Measurements from ENCODE around the gene DHCR7.

The DHCR7 gene

GRCh38 chr11:71408826-71409225 is 39.4 kb downstream of the DHCR7 start:
- DNase-seq (ENCODE audit: low spot score): no peak

GRCh38 chr11:71407356-71407755 is 40.8 kb downstream of the DHCR7 start:
- DNase-seq (ENCODE audit: low spot score): no peak

GRCh38 chr11:71406681-71407080 is 41.5 kb downstream of the DHCR7 start:
- no peak for DNase-seq (ENCODE audit: low spot score)

GRCh38 chr11:71404209-71404608 is 44.0 kb downstream of the DHCR7 start:
- DNase-seq (ENCODE audit: low spot score): no peak

- no peak for DNase-seq (ENCODE audit: low spot score)
These were observed 45.3 kb downstream of the DHCR7 start for GRCh38 chr11:71402878-71403277.

GRCh38 chr11:71400216-71400615 is 48.0 kb downstream of the DHCR7 start:
- no peak for DNase-seq (ENCODE audit: low spot score)

- no peak for DNase-seq (ENCODE audit: low spot score)
These were observed 48.9 kb downstream of the DHCR7 start for GRCh38 chr11:71399341-71399740.

GRCh38 chr11:71397961-71398360 is 50.2 kb downstream of the DHCR7 start:
- DNase-seq (ENCODE audit: low spot score): no peak

- no peak for DNase-seq (ENCODE audit: low spot score)
These were observed 50.8 kb downstream of the DHCR7 start for GRCh38 chr11:71397331-71397860.

- DNase-seq (ENCODE audit: low spot score): no peak
These were observed 51.6 kb downstream of the DHCR7 start for GRCh38 chr11:71396548-71397123.

GRCh38 chr11:71395774-71396173 is 52.4 kb downstream of the DHCR7 start:
- no peak for DNase-seq (ENCODE audit: low spot score)

GRCh38 chr11:71395263-71395560 is 53.0 kb downstream of the DHCR7 start:
- no peak for DNase-seq (ENCODE audit: low spot score)

GRCh38 chr11:71393283-71393682 is 54.9 kb downstream of the DHCR7 start:
- DNase-seq (ENCODE audit: low spot score): no peak

- DNase-seq (ENCODE audit: low spot score): no peak
These were observed 56.4 kb downstream of the DHCR7 start for GRCh38 chr11:71391796-71392195.

GRCh38 chr11:71391352-71391751 is 56.8 kb downstream of the DHCR7 start:
- no peak for DNase-seq (ENCODE audit: low spot score)

GRCh38 chr11:71388637-71389235 is 59.5 kb downstream of the DHCR7 start:
- peak; percentile 36 for DNase-seq (ENCODE audit: low spot score)

GRCh38 chr11:71387784-71388636 is 60.2 kb downstream of the DHCR7 start:
- DNase-seq (ENCODE audit: low spot score): no peak

GRCh38 chr11:71387200-71387599 is 61.0 kb downstream of the DHCR7 start:
- DNase-seq (ENCODE audit: low spot score): no peak

GRCh38 chr11:71386202-71386601 is 62.0 kb downstream of the DHCR7 start:
- no peak for DNase-seq (ENCODE audit: low spot score)

GRCh38 chr11:71385091-71385490 is 63.1 kb downstream of the DHCR7 start:
- no peak for DNase-seq (ENCODE audit: low spot score)

- no peak for DNase-seq (ENCODE audit: low spot score)
These were observed 63.6 kb downstream of the DHCR7 start for GRCh38 chr11:71384561-71384960.

Measured in NAMALWA (cell line).